ENCODE measurements around the gene ST6GAL1. TPM values are rescaled to one million over a fixed set of nuclear protein-coding genes. Genes with fewer than 3 reads are reported as not detected.

The ST6GAL1 gene
- under 0.01 and 0.35 TPM in 2 replicates for total RNA-seq

GRCh38 chr3:186930143-186930640, at the start of gene ST6GAL1:
Gene ST6GAL1 (plus strand): TSS chr3:186930526. CDS start chr3:187042704, 112,178 bp downstream.

Other genes with a start within 250 kb of the ST6GAL1 start
- not detected in 2 replicates for gene KNG1, start 213.2 kb upstream of the ST6GAL1 start, total RNA-seq
- 225 and 273 TPM in 2 replicates for gene EIF4A2, start 146.9 kb upstream of the ST6GAL1 start, total RNA-seq
- gene RFC4, start 124.0 kb upstream of the ST6GAL1 start, total RNA-seq: 28.3 and 35.6 TPM in 2 replicates
- gene ADIPOQ, start 87.8 kb upstream of the ST6GAL1 start, total RNA-seq: not detected in 2 replicates
- 35.7 and 76.0 TPM in 2 replicates for gene RPL39L, start 209.0 kb downstream of the ST6GAL1 start, total RNA-seq